ENCODE results near the gene DCAF17.
"Not testable (repeated sequence)": the region's sequence is repeated elsewhere in the genome, so short reads cannot be mapped to it uniquely, and the experiment has no call there.

Gene DCAF17

GRCh38 chr2:171490577-171490976 lies 56.6 kb downstream of the DCAF17 start:
- TF ChIP-seq CTCF (IDR thresholded peaks at IDR 0.05; ENCODE audit: control insufficient read depth, extremely low read depth, insufficient read depth), result no peak
- DNase-seq (ENCODE audit: low read depth), result no peak
- H3K4me3 ChIP-seq (ENCODE audit: low read depth, low read length), result no peak overlapping the region

GRCh38 chr2:171491292-171491691 lies 57.3 kb downstream of the DCAF17 start:
- no peak for TF ChIP-seq CTCF (IDR thresholded peaks at IDR 0.05; ENCODE audit: control insufficient read depth, extremely low read depth, insufficient read depth)

GRCh38 chr2:171492664-171493063 lies 58.6 kb downstream of the DCAF17 start:
- DNase-seq (ENCODE audit: low read depth), result no peak
- TF ChIP-seq CTCF (IDR thresholded peaks at IDR 0.05; ENCODE audit: control insufficient read depth, extremely low read depth, insufficient read depth), result no peak
- H3K4me3 ChIP-seq (ENCODE audit: low read depth, low read length), result no peak overlapping the region

More at GRCh38 chr2:171491292-171491691, 57.3 kb downstream of the DCAF17 start:
- no peak overlapping the region for H3K4me3 ChIP-seq (ENCODE audit: low read depth, low read length)
- no peak for DNase-seq (ENCODE audit: low read depth)

GRCh38 chr2:171497664-171498063 lies 63.6 kb downstream of the DCAF17 start:
- not testable (repeated sequence) for H3K4me3 ChIP-seq (ENCODE audit: low read depth, low read length); DNase-seq (ENCODE audit: low read depth)

- no peak overlapping the region for H3K4me3 ChIP-seq (ENCODE audit: low read depth, low read length)
- DNase-seq (ENCODE audit: low read depth), result no peak
- no peak for TF ChIP-seq CTCF (IDR thresholded peaks at IDR 0.05; ENCODE audit: control insufficient read depth, extremely low read depth, insufficient read depth)
Observed at GRCh38 chr2:171505374-171505773, 71.3 kb downstream of the DCAF17 start.

- no peak overlapping the region for H3K4me3 ChIP-seq (ENCODE audit: low read depth, low read length)
- no peak for TF ChIP-seq CTCF (IDR thresholded peaks at IDR 0.05; ENCODE audit: control insufficient read depth, extremely low read depth, insufficient read depth)
- DNase-seq (ENCODE audit: low read depth), result no peak
Observed at GRCh38 chr2:171509945-171510731, 76.1 kb downstream of the DCAF17 start.

GRCh38 chr2:171512014-171512413 lies 78.0 kb downstream of the DCAF17 start:
- H3K4me3 ChIP-seq (ENCODE audit: low read depth, low read length), result no peak overlapping the region
- DNase-seq (ENCODE audit: low read depth), result no peak
- no peak for TF ChIP-seq CTCF (IDR thresholded peaks at IDR 0.05; ENCODE audit: control insufficient read depth, extremely low read depth, insufficient read depth)

Data from LNCaP clone FGC (cell line).